Right ventricle myocardium inferior (tissue), 1 donor: Measurements from ENCODE around the gene AIF1. TPM values are rescaled to one million over a fixed set of nuclear protein-coding genes. Genes with fewer than 3 reads are reported as not detected.

Experiments used
- ATAC-seq: fragments of 200-7000 bp; cut with Tn5 transposase; one replicate; pipeline ENCODE4 v1.9.1; 2020; ENCODE audit warnings: mild to moderate bottlenecking, moderate library complexity
- DNase-seq: peaks from one replicate; pipeline ENCODE4 v3.0.0; 2021; ENCODE audit errors: missing footprints
- intact Hi-C: fragments of 100-400 bp; cut with DNase I; formaldehyde crosslinking; loops from one replicate; pipeline ENCODE4 v1.11.0; 2022
- total RNA-seq: library from RNA; stranded (reverse); fragmentation: NEBNext Ultra II Directional; extraction: Animal tissue kit (Norgen Biotek cat#: 25700); gene quantifications from one replicate; pipeline ENCODE4 v1.2.1, GENCODE V29; 2021
- donor health status: DM: no; HTN: yes; CAD: no; lungs with severe emphysema.

The AIF1 gene
- total RNA-seq, 1 donor from 2014 or later: 22.1 TPM

DNA sequence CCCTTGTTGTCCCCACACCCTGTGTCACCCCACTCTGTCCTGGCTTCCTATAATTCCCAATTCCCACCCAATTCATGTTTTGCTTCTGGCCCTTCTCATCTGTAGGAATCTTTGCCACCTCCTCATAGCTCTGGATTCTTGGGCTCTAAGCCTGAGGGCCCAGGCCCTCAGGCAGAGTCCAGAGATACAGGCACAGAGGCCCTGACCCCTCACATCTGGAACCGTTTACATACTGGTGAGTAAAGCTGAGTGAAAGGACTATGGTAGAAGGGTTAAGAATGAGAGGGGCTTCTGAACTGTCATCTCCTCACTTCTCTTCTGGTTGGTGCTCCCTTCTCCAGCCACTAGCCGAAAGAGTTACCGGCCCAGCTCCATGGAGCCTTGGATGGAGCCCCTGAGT is 19.1 kb downstream of the AIF1 start:
- DNase-seq: no peak
- intact Hi-C loops: no loop called here
- no peak for ATAC-seq

DNA sequence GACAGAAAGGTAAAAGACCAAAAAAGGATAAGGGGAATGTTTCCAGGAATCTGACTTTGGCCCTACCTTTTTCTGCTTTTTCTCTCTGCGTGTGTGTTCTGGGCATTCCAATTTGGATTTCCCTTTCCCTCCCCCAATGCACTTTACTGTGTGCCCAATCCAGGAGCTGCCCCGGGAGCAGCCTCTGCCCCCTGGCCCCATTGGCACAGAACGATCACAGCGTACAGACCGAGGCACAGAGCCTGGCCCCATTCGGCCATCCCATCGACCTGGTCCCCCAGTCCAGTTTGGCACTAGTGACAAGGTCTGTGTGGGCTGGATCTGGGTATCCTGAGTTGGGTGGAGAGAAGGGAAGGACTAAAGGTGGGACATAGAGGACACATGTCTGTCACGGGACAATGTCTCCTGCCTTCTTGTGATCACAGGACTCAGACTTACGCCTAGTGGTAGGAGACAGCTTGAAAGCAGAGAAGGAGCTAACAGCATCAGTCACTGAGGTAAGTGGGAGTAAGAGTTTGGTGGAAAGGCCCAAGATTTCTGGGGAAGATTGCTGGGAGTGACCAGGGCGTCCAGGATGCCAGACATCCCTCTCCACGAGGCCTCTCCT is 20.0 kb downstream of the AIF1 start:
- DNase-seq (no peak), ATAC-seq (no peak)
- intact Hi-C loops: no loop called here

DNA sequence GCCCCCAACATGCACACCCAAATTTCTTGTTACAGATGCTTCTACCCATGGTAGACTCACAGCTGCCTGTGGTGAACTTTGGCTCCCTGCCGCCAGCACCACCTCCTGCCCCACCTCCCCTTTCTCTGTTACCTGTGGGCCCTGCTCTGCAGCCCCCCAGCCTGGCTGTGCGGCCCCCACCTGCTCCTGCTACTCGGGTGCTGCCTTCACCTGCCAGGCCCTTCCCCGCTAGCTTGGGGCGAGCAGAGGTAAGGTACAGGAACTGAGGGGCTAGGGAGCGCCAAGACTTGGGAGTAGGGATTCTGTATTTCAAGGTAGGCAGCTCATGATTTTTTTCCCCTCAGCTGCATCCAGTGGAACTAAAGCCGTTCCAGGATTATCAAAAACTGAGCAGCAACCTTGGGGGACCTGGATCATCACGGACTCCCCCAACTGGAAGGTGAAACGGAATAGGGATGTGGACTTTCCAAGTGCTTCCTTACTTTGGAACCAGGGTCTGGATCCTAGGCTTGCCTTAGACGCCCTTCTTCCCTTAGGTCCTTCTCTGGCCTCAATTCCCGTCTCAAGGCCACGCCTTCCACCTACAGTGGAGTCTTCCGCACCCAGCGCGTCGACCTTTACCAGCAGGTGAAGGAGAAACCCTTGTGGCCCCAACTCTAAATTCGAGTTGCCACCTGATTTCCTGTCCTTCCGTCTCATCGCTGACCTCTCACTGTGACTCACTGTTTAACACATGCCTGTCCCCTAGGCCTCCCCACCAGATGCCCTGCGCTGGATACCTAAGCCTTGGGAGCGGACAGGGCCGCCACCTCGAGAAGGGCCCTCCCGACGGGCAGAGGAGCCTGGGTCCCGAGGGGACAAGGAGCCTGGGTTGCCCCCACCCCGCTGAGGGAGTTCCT is 21.9 kb downstream of the AIF1 start:
- ATAC-seq (no peak), DNase-seq (no peak)
- intact Hi-C loops: no loop called here

DNA sequence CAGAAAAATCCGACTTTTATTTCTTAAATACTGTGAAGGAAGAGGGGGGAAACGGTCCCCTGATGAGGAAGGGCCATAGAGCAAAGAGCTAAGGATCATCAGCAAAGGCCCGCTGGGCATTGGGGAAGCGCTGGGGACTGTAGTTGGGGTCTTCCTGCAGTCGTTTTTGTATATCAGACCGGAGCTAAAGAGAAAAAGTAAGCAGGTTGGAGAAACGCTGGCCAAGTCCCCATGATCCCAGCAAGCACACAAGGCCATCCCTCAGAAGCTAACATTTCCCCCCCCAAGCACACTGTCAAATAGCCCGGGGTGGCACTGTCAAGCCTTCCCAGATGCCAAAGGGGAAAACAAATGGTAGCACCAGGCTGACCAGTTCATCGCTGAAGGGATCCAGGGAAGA is 24.0 kb downstream of the AIF1 start:
- DNase-seq (no peak), ATAC-seq (no peak)
- intact Hi-C loops: no loop called here

DNA sequence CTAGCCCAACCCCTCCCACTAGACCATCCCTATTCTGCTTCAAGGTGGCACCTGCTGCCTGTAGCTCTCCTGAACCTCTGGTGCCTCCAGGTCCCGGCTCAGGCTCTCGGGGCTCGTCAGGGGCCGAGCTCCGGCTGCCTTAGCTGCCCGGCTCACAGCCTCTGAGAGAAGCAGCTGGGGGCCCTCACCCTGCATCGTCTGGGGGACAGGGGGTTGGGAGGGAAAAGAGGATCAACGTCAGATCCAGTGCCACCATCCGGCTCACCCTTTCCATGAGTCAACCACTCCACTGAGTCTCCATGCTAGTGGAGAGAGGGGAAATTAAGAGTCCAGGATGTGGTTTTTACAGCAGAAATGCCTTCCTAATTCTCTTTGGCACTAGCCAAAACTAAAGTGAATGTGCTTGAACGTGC is 24.4 kb downstream of the AIF1 start:
- DNase-seq (no peak), ATAC-seq (no peak)
- intact Hi-C loops: no loop called here

DNA sequence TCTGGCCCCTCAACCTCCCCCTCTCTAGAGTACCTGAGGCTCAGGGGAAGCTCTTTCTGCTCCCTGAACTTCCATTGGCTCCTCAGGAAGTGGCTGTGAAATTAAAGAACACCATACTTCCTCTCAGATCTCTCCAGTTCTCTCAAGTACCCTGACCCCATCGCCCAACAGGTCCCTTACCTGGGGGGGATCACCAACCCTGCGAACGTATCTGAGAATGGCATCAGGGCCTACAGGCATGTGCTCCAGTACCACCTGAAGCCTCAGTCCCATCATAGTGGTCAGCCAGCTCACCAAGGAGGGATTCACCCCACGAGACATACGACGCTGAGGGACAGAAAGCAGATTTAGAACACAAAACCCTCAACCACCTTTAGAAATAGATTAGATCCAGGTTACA is 25.6 kb downstream of the AIF1 start:
- intact Hi-C loops: no loop called here
- DNase-seq (no peak), ATAC-seq (no peak)

DNA sequence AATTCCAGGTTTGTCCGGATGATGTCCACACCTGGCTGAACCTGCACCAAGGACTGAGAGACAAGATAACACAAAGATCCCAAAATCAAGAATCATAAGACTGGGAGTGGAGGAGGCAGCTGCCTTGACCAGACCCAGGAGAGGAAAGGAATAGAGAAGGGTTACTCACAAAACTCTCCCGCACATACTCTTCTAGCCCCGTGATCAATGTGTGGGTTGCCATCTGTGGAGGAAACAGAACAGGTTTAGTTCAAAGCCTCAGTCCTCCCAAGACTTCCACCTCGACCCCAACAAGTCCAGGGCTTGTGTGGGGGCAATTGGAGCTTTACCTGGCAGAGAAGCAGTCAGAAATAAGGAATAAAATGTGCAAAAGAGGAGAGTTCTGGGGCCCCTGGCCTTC is 26.3 kb downstream of the AIF1 start:
- DNase-seq (no peak), ATAC-seq (no peak)
- intact Hi-C loops: no loop called here

DNA sequence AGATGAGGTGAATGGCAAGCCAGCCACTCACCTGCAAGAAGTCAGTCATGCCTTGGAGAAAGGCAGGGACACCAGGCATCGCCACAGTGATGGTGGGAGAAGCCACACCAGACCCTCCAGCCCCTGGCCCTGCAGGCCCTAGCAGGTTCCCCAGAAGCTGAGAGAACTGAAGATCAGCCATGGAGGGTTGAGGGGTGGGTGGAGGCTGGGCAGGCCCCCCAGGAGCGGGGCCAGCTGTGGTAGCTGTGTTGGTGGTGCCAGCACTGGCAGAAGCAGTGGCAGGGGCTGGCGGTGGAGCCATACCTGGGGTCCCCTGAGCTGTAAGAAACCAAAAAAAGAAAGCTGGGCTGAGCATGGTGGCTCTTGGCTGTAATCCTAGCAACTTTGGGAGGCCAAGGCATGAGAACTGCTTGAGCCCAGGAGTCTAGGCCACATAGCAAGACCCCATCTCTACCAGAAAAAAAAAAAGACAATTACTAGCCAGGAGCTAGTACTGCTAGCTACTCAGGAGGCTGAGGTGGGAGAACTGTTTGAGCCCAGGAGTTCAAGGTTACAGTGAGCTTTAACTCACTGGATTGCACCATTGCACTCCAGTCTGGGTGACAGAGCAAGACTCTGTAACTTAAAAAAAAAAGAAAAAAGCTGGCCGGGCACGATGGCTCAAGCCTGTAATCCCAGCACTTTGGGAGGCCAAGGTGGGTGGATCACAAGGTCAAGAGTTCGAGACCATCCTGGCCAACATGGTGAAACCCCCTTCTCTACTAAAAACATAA is 27.9 kb downstream of the AIF1 start:
- intact Hi-C loops: no loop called here
- no peak for ATAC-seq
- DNase-seq: no peak

DNA sequence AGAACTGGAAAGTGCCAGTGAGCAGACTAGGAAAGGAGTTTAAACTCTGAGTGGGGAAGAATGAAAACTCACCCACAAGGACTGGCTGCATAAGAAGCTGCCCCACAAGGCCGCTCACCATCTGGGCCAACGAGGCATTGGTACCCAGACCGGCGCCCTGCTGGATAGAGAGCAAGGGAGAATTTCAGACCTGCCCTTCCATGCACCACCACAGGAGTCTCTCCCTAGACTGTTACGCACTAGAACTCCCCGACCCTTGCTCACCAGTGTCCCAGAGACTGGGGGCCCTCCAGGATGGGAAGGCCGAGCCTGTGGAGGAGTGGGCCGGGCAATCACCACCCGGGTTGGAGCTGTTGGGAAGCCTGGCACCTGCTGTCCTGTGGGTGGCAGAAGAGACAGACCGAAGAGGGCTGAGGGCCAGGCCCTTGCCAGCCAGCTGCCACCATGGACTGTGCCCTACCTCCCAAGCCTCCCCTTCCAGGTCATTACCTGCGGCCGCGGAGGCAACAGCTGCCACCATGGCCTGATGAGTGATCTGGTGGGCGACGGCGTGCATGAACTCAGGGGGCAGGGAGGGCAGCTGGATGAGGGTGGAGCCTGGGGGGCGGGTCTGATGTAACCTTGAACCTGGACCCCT is 28.9 kb downstream of the AIF1 start:
- DNase-seq (no peak), ATAC-seq (peak; percentile 9)
- intact Hi-C loops: no loop called here

DNA sequence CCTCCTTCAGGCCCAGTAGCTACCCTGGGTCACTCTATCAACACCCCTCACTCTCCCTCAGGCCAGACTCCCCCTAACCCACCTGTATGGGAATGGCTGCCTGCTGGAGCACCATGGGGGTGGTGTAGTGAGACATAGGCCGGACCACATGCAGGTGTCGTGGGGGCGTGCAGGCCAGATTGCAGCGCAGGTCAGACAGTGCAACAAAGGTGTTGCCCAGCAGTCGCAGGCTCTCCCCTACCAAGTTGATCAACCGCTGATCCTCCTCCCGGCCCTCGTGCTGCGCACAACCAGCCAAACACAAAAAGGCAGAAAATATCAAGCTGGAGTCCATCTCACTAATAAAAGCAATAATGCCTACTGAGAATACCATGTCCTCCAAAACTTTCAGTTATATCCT is 30.3 kb downstream of the AIF1 start:
- no peak for ATAC-seq
- intact Hi-C loops: no loop called here
- DNase-seq: no peak

DNA sequence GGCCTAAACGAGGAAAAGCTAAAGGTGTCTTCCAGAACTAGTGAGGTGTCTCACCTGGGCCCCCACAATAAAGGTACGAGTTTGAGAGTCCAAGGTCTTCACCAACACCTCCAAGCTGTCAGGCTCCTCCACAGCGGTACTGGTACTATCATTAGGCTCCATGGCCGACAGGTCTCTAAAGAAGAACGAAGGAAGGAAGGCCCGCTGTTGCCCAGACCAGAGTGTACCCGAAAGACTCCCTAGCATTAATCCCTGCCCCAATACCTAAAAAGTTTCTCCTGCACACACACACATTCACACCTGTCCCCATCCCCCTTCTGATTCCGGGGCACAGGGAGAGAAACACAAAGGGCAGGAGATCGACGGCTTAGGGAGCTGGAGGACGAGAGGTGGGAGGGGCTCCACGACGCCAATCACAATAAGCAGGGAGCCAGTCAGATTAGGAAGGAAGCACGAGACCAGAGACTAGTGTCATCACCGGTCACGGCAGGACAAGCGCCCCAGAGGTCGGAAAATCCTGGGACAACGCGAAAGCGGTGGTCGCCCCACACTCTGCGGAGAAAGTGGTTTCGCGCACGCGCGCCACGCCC is 36.7 kb downstream of the AIF1 start:
- no peak for DNase-seq
- intact Hi-C loops: loop anchor here (1.0 kb wide), 2 partner anchors 14 to 31 kb away; partner anchors contain the start of gene PRRC2A
- ATAC-seq: peak; percentile 67

DNA sequence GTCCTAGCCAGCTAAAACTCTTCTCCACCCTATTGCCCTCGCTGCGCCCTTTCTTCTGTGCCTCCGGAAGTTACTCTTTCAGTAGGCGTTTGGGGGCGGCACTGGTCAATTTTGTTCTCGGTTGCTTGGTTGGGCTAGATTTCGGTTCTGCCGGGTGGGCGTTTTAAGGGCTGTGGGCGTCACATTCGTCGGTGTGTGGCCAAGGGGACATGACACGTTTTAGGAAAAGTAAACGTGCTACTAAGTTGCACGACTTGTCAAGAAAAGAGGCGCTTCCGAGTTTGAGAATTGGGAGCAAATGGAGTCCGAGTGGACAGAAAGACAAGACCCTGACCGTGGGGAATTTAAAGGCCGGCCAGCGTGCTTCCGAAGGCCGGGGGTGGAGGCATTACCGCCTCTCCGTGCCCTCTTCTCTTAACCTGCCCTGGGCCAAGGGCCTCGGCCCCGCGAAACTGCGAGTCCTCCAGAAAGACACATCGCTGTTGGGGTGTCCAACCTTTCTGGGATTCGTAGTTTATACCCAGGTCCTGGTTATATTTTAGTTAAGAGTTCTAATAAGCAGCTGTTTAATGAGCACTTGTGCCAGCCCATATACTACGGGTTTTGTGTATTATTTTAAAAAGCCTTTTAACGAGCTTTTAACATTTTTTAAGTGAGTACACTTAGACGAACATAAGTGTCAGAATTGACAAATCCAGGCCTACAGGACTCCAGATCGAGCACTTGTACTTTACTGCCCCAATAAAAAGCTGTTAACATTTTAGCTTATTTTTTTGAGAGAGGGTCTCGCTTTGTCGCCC is 38.1 kb downstream of the AIF1 start:
- intact Hi-C loops: loop anchor here (1.0 kb wide), 2 partner anchors 12 to 33 kb away; partner anchors contain the start of gene PRRC2A
- ATAC-seq: peak; percentile 86

DNA sequence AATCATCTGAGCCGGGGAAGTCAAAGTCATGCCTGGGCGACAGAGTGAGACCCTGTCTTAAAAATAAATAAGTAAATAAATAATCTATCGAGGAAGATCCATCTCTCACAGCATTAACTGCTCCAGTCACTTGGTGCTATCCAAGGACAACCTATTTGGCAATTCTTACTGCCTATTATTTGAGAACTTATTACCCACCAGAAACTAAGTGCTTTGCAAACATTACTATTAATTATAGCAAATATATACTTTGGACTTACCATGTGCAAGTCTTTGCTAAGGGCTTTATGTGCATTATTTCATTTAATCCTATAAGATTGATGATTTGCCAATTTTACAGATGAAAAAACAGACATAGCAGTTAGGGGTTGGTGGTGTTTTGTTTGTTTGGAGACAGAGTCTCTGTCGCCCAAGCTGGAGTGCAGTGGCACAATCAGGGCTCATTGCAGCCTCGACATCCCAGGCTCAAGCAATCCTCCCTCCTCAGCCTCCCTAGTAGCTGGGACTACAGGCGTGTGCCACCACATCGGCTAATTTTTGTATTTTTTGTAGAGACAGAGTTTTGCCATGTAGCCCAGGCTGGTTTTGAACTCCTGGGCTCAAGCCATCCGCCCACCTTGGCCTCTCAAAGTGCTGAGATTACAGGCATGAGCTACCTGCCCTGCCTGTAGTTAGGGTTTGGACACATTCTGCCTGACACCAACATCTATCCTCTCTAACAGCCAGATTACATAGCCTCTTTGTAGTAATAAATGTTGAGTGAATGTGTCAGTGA is 39.7 kb downstream of the AIF1 start:
- intact Hi-C loops: no loop called here
- ATAC-seq: no peak
- DNase-seq: no peak

More for the DNA sequence above, 38.1 kb downstream of the AIF1 start:
- peak; percentile 90 for DNase-seq

DNA sequence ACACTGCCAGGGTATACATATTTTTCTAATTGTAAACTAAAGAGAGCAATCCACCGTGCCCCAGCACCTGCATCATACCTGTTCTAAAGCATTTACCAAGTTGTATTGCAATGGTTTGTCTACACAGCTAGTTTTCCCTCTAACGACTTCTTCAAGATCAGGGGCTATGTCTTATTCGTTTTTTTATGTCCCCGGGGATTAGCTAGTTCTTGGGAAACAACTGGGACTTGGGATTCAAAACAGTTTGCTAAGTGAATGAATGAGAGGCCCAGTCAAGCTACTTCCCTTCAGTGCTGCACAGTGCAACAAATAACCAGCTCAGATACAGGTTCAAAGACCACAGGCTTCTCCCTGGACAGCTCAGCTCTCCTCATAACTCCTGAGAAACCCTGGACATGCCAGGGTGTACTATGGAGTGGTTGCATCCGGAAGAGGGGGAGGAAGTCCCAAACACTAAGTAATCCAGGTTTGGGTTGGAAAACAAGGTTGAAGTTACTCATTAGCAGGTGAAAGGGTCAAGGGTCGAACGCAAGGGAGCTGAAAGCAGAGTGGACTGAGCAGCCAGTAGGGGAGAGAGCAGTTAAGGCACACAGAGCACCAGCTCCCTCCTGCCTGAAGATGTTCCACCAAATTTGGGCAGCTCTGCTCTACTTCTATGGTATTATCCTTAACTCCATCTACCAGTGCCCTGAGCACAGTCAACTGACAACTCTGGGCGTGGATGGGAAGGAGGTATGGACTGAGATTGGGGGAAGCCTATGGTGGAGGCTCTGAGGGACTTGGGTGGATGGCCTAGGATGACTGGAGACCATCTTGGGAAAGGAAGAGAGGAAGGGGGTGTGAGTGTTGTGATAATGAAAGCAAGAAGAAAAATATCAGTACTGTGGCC is 40.6 kb downstream of the AIF1 start, which contains the start of gene APOM:
APOM (plus strand) TSS at position 546 of the 889 bp plus-strand sequence; CDS start at position 619, 73 bp downstream.
- no peak for ATAC-seq

DNA sequence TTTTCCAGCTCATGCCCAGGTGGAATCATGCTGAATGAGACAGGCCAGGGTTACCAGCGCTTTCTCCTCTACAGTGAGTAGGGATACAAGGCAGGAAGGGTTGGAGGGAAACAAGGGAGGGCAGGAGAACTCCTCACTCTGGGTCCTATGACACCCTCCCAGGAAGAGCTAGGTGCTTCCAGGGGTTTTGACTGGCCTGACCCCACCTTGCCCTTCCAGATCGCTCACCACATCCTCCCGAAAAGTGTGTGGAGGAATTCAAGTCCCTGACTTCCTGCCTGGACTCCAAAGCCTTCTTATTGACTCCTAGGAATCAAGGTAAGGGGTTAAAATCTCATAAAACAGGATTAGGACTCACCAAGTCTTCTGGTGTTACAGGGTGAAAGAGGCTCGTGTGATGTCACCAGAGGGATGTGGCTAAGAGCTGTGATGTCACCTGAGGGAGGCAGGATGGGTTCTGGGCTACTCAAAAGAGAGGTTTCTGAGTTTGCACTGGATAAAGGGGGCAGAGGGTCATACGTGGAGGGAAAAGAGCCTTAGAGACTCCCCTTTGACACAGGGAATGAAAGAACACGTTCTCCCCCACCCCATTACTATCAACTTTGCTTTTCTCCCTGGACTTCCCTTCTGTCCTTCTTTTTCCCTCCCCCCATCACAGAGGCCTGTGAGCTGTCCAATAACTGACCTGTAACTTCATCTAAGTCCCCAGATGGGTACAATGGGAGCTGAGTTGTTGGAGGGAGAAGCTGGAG is 42.5 kb downstream of the AIF1 start:
- intact Hi-C loops: no loop called here
- no peak for DNase-seq
- no peak for ATAC-seq

More for the DNA sequence above, 40.6 kb downstream of the AIF1 start, which contains the start of gene APOM:
- intact Hi-C loops: no loop called here
- no peak for DNase-seq
